ENCODE measurements around the gene IL3RA.
"Not testable (repeated sequence)": the region's sequence is repeated elsewhere in the genome, so short reads cannot be mapped to it uniquely, and the experiment has no call there.

Gene IL3RA

GRCh38 chrX:1400742-1401471 lies 64.3 kb downstream of the IL3RA start:
- no peak for DNase-seq

DNA sequence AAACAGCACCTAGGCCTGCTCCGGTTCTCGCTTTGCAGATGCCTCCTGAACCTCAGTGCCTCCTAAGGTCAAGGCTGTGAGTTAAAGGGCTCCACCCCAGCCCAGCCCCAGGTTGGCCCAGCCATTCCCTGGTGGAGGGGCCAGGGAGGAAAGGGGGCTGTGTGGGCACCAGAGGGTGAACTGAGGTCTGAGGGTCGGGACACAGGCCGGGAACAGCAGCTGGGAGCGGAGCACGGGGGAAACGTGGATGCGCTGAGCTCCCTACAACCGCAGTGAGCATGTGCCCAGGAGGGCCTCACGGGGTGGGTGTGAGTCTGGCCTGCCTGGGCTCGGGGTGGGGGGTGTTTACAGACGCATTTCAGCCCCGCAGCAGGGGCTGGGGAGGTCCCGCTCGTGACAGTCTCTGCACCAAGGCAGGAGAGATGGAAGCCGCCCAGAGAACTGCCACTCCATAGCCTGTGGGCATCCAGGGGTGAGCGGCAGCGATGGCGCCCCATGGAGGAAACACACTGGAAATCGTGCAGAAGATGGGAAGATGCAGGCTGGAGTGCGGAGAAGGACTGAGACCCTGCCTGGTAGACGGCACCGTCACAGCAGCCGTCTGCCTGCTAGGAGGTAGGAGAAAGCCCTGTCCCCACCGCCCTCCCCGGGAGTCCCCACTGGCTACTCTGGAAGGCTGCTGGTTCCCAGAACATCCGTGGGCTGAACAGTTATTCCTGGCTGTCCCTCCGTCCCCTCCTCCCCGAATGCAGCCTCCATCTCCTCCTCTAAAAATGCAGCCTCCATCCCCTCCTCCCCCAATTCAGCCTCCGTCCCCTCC lies 65.2 kb downstream of the IL3RA start:
- no peak for DNase-seq

DNA sequence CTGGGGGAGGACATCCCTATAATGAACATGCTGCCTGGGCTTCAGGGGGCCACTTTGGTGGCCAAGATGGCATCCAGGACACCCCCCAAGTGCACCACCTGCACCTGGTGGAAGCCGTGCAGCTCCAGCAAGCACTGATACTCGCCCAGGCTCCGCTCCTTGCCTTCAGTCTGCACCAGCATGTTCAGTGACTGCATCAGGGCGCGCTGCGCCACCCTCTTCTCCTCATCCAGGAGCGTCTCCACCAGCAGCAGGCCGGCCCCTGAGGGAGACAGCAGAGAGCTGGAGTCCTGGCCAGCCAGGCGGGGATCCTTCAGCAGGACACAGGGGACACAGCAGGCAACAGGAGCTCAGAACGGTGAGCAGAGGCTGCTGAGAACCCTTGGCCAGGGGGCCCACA lies 66.6 kb downstream of the IL3RA start:
- no peak for DNase-seq

GRCh38 chrX:1403867-1404266 lies 67.3 kb downstream of the IL3RA start:
- not testable (repeated sequence) for DNase-seq

DNA sequence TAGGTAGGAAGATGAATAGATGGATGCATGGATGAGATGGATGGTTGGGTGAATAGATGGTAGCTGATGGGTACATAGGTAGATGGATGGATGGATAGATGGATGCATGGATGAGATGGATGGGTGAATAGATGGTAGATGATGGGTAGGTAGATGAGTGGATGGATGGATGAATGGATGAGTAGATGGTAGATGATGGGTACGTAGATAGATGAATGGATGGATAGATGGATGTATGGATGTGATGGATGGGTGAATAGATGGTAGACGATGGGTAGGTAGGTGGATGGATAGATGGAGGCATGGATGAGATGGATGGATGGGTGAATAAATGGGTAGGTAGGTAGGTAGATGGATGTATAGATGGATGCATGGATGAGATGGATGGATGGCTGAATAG lies 69.2 kb downstream of the IL3RA start:
- DNase-seq = not testable (repeated sequence)

GRCh38 chrX:1407035-1407434 lies 70.5 kb downstream of the IL3RA start:
- no peak for DNase-seq

GRCh38 chrX:1411326-1411725 lies 74.7 kb downstream of the IL3RA start:
- no peak for DNase-seq

- DNase-seq = no peak
Observed at GRCh38 chrX:1412551-1413161, 76.1 kb downstream of the IL3RA start.

DNA sequence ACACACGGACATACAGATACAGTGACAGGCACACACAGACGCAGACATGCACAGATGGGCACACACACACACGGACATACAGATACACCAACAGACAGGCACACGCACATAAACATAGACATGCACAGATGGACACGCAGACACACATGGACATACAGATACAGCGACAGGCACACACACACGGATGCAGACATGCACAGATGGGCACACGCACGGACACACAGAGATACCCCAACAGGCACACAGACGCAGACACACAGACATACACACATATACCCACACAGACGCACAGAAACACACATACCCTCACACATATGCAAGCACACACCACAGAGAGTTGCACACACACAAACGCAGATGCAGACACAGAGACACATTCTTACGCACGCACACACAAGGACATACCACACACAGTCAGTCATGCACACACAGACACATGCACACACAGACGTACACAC lies 79.8 kb downstream of the IL3RA start:
- DNase-seq = no peak

- DNase-seq = no peak
Observed at GRCh38 chrX:1416965-1417760, 80.6 kb downstream of the IL3RA start.

DNA sequence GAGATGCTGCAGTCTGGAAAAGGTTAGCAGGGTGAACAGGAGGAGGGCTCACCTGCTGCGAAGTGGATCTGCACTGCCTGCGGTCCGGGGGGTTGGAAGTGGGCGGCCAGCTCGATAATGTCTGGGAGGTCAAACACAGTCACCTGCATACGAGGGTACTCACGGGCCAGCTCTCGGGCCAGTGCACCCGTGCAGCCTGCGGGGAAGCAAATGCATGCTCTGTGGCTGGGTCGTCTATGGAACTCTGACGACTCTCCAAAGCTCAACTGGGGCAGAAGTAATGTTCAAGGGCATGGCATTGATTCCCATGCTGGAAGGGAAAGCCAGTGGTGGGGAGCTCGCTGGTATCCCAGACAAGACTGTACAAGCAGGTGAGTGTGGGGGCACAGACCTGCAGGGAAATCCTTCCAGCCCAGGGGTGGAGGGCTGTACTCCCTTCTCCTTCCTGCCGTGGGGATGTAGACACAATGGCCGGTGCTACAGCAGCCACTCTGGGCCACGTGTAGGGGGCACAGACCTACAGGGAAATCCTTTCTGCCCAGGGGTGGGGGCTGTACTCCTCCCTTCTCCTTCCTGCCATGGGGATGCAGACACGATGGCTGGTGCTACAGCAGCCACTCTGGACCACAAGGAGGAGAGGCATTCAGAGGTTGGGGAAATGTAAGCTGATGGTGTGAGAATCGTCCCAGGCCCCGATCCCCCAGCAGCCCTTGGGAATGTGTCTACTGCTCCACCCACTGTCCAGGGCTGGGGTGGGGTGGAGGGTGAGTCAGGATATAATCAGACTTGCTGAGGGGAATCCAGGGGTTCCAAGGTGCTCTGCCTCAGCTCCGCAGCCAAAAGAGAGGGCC lies 81.6 kb downstream of the IL3RA start:
- DNase-seq = no peak

- DNase-seq = no peak
Observed at GRCh38 chrX:1418901-1419544, 82.4 kb downstream of the IL3RA start.

DNA sequence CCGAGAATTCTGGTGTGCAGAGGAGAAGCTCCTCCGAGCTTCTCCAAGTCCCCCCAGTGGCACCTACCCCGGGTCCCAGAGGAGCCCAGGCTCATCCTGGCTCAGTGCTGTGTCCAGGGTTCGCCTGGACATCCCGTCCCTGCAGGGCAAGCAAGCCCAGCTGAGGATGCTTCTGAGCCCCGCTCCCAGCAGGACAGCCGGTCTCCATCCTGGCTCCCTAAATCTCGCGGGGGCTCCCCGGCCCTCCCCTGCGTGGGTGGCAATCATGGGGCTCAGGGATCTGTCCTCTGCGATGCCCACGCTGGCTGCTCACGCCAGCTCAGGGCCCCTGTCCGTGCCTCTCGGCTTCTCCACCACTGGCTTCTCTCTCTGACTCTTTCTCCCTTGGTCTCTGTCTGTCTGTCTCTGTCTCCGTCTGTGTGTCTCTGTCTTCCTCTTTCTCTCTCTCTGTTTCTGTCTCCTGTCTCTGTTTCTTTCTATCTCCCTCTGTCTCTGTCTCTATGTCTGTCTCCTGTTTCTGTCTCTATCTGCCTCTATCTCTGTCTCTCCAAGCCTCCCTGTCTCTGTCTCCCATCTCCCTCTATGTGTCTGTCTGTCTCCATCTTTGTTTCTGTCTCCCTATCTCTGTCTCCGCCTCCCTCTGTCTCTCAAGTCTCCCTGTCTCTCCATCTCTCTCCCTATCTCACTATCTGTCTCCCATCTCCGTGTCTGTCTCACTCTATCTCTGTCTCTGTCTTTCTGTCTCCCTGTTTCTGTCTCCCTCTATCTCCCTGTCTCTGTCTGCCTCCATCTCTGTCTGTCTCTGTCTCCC lies 83.2 kb downstream of the IL3RA start:
- DNase-seq = no peak

DNA sequence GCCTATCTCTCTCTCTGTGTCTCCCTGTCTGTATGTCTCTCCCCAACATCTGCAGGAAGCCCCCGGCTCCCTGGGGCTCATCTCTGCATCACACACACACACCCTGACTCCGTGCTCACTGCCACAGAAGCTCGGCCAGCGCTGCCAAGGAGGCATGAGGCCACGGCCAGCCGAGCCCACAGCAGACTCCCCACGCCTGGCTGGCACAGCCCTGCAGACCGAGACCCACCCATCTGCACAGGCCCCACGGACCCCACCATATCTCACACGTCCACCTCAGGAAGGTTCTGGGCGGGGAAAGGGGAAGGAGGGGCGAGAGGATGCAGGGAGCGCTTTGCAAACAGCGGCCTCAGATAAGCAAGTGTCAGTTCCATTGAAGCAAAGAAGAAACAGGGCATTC lies 83.8 kb downstream of the IL3RA start:
- DNase-seq = no peak

GRCh38 chrX:1421433-1422134 lies 85.0 kb downstream of the IL3RA start:
- DNase-seq = no peak

DNA sequence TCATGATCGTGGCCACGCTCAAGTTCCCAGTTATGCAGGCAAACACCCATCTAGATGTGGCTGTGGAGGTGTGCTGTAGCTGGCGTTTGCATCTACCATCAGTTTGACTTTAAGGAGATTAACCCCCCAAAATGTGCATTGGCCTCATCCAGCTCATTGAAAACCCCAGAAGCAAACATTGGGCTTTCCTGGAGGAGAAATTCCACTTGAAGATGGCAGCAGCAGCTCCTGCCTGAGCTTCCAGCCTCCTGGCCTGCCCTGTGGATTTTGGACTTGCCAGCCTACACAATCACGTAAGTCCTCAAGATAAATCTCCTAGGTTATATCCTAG lies 85.5 kb downstream of the IL3RA start:
- DNase-seq = no peak

GRCh38 chrX:1423215-1423614 lies 86.6 kb downstream of the IL3RA start:
- no peak for DNase-seq

DNA sequence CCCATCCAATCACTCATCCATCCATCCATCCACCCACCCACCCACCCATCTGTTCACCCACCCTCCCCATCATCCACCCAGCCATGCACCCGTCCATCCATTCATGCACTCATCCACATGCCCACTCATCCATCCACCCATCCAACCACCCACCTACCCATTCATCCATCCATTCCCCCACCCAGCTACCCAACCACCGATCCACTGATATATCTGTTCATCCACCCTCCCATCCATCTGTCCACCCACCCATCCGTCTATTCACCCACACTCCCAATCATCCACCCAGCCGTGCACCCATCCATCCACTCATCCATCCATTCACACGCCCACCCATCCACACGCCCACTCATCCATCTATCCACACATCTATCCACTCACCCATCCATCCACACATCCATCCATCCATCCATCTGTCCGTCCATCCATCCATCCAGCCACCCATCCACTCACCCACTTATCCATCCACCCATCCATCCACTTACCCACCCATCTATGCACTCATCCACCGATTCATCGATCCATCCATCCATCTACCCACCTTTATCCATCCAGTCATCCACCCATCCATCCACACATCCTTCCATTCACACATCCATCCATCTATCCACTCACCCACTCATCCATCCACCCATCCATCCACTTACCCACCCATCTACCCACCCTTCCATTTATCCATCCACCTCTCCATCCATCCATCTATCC lies 87.7 kb downstream of the IL3RA start:
- no peak for DNase-seq

- no peak for DNase-seq
Observed at GRCh38 chrX:1425381-1425780, 88.8 kb downstream of the IL3RA start.

All from stimulated activated naive CD4-positive, alpha-beta T cell (primary cell).